Activated CD4-positive, alpha-beta T cell treated with anti-CD3 and anti-CD28 coated beads, Interleukin-2, Interleukin-4, amounts not matched to agents 100 ng/mL and 50 ng/mL, durations not matched to agents 16 hours and 8 hours (primary cell): ENCODE results near the gene PCSK2.

Experiments
- DNase-seq: peaks from one replicate; pipeline ENCODE4 v3.0.0-alpha.2; 2020; ENCODE audit warnings: low spot score

The PCSK2 gene

DNA sequence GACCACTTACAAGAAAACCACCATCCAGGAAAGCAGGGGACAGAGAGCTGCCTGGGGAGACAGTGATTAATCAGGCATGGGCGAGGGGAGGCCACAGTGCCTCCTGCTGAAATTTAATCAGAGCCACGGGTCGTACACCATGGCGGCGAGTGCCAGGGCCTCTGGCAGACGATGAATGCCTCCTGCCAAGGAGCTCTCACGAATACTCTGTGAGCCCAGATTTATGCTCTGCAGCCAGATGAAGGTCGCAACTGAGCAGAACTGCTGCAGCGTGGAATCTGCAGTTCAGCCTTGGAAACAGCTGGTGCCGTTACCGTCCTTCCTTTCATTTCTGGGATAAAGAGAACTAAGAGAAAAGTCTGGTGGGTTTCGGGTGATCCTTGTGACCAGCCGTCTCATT lies 218.7 kb downstream of the PCSK2 start:
- DNase-seq, result no peak

DNA sequence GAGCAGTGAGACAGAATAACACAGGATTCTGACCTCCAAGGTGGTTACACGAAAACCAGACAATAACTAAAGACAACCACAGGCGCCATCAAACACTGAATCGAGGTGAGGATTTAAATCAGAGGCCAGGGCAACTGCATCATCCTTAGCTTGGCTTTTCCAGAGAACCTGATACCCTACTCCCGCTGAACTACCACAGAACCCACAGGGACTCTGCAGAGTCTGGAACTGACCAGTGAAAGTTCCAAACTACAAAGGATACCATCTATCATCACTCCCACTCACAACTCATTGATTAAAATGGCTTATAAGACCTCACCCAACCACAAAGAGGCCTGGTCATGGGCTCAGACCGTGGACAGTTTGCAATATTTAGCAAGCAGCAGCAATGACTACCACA lies 219.3 kb downstream of the PCSK2 start:
- DNase-seq, result no peak

DNA sequence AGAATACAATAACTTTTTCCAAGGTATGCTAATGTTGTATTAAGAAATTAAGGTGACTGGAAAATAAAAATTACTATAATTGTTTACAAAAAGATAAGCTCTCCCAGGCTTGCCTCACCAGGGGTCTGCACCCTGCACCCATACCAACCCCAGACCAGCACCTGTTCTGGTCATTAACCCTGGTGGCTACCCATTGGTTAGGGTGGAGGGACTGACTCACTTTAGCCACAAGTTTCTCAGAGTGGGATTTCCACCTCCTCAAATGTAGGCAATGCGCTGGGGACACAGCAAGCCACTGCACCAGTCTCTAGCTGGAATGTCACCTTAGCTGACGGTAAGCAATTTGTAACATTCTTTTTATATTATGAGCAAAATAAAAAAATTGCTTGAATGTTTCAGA lies 221.2 kb downstream of the PCSK2 start:
- no peak for DNase-seq

DNA sequence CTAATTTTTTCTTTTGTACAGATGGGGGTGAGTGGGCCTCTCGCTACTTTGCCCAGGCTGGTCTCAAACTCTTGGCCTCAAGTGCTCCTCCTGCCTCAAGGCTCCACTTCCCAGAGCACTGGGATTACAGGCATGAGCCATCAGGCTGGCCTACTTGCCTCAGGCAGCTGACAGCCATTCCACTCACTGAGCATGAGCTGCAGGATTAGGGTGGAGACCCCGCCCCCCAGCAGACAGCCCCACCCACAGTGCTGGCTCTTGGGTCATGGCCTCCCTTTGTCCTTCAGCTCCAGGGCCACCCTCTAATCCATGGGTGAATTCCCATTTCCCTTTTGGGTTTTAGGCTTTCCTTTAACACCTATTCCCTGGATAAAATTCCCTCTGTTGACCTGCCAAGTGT lies 222.2 kb downstream of the PCSK2 start:
- DNase-seq, result no peak

DNA sequence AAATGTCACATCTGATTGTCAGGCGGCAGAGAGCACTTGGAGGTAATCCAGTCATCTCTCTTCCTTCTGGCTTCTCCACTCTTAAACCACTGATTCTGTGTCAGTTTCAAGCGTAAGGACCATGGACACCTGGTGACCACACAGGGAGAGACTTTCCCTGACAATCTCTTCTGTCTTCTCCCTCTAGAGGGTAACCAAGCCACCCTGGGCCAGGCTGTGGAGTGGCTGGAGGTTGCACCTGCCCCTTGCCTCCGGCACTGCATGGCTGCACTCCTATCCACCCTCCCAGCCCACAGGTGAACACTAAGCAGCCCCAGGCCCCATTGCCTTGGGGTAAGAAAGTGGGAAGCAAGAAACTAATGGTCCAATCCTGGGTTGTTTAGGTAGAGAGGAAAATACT lies 225.6 kb downstream of the PCSK2 start:
- DNase-seq, result no peak

DNA sequence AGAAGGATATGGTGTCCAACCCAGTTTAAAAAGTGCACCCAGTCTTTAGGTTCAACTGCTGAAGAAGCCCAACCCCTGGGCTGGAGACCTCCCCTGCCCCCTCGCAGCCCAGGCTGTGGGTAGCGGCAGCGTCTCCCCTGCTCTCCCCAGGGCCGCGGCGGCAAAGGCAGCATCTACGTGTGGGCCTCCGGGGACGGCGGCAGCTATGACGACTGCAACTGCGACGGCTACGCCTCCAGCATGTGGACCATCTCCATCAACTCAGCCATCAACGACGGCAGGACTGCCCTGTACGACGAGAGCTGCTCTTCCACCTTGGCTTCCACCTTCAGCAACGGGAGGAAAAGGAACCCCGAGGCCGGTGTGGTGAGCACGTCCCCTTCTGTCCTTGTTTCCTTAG lies 226.8 kb downstream of the PCSK2 start:
- DNase-seq, result no peak

DNA sequence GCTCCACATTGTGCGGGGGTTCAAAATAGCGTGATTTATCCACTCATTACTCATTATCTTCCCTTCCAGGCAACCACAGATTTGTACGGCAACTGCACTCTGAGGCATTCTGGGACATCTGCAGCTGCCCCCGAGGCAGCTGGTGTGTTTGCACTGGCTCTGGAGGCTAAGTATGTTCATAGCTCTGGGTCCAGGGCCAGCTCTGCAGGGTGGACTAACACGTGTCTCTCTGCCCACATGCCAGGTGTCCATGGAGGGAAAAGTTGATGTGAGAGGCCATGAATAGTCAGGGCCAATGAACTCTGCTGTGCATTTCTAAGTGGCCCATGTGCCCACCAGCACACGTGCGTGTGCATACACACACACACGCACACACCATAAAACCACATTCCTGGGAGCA lies 229.4 kb downstream of the PCSK2 start:
- DNase-seq, result no peak

DNA sequence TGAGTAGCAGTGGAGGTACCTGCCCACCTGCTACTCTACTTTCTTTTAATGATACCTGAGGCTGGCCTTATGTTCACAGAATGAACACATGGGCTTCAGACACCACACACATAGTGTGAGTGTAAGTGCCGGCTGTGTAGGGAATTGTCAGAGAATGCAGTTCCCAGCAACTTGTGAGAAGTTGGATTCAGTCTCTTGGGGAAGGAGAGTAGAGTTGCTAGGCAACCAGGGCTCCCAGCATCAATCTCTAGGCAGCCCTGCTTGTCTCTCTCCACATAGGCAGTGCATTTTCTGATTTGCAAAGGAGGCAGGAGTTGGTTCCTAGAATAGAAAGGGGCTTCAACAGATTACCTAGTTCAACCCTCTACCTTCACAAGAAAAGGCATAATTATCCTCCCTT lies 230.2 kb downstream of the PCSK2 start:
- DNase-seq, result no peak

DNA sequence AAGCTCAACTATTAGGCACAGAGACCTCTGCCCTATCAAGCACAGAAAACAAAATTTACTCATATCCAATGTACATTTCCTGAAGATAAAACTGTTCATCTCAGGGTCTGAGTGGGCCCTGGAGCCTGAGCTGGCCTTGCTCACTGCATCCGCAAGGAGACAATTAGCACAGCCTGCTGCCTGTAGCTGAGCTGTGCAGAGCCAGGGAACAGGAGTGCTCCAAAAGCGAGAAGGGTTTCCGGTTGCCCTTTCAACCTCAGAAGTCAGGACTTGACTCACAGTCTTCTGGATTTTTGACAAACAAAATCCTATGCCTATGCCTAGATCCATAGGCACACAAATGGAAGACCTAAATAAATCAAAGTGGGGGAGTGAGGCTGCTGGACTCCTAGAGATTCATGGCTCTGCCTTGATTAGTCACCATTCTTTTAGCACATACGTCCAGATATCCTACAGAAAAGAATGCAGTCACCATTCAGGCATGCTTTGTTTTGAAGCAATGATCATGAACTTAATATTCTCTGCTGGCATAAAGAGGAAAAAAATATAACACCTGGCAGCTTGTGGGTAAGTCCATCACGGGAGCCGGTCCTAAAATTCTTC lies 230.8 kb downstream of the PCSK2 start:
- no peak for DNase-seq

DNA sequence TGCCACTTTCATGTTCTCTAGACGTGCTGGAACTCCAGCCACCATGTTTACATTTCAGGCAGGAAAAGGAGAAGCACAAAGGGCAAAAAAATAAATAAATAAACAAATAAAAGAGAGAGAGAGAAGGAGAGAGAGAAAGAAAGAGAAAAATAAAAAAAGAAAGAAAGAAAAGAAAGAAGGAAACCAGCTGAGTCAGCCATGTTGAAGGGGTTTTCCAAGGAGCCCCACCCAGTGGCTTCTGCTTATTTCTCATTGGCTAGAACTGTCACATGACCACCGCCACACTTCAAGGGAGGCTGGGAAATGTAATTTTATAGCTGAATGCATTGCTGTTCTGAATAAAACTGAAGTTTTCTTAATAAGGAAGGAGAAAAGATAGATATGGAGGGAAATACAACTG lies 233.3 kb downstream of the PCSK2 start:
- no peak for DNase-seq

DNA sequence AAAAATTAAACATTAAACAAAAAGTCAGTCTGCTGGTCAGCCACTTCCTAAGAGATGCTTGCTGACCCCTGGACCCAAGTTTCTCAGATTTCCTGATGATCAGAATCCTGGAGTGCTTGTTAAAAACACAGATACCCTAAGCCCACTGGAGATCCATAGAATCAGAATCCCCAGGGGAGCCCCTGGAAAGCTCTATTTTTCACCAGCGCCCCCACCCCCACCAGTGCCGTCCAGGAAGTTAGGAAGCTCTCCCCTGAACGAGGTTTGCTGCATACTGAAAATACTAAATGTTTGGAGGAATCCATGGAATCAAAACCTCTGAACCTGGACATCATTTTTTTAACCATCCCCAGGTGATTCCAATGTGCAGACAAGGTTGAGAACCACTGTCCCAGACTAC lies 235.1 kb downstream of the PCSK2 start:
- DNase-seq, result no peak

DNA sequence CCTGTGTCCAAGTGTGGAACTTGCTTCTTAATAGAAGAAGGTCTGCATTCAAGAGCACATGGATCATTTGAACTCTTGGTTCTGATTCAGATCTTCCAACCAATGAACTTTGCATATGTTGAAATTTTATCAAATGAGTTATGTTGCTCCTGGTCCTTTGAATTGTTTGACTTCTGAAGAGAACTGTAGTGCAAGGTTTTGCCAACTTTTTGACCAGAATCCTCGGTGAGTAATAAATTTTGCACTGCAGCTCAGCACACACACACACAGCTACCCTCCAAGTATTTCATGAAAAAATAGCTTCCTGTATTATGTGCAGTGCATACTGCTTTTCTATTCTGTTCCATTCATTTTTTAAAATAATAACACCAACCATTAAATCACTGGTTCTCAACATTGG lies 236.9 kb downstream of the PCSK2 start:
- no peak for DNase-seq

DNA sequence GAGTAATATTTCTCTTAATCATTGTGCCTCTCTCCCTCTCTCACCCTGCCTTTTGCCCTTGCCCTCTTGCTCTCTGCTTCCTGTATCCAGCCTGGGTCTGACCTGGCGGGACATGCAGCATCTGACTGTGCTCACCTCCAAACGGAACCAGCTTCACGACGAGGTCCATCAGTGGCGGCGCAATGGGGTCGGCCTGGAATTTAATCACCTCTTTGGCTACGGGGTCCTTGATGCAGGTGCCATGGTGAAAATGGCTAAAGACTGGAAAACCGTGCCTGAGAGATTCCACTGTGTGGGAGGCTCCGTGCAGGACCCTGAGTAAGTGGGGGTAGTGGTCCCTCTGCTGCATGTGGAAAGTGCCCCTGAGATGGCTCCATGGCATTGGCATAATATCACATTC lies 238.4 kb downstream of the PCSK2 start:
- DNase-seq, result no peak

DNA sequence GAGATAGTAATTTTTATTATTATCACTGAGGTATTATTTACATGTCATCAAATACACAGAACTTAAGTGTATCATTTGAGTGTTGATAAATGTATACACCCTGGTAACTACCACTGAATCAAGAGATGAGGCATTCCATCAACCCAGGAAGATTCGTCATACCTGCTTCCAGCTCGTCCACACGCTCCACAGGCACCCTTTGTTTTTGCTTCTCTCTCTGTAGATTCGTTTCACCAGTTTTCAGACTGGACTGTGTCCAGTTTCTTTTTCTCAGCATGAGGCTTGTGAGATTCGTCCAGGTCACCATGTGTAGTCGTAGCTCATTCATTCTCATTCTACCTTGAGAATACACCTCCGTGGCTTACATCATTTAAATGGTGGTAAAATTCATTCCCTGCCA lies 239.8 kb downstream of the PCSK2 start:
- no peak for DNase-seq

DNA sequence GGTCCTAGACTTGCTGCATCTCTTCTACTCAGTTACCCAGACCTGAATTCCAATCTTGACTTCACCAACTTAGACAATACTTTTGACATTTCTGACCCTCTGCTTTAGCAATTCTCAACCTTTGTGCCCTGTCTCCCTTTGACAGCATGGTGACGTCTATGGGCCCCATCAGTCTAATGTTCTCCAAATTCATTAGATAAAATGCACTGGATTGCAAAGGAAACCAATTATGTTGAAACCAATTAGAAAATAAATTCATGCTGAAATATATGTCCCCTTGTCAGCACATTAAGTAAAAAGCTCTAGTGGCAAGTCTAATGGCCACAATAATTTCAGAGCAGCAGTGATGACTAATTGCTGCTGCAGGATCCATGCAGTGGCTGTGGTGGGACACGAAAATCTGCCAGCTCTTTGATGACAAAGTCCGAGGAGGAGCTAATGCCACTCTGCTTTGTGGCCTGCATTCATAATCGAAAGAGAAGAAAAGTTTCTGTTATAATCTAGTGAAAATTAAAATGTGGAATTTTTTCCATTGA lies 240.3 kb downstream of the PCSK2 start:
- DNase-seq, result no peak

DNA sequence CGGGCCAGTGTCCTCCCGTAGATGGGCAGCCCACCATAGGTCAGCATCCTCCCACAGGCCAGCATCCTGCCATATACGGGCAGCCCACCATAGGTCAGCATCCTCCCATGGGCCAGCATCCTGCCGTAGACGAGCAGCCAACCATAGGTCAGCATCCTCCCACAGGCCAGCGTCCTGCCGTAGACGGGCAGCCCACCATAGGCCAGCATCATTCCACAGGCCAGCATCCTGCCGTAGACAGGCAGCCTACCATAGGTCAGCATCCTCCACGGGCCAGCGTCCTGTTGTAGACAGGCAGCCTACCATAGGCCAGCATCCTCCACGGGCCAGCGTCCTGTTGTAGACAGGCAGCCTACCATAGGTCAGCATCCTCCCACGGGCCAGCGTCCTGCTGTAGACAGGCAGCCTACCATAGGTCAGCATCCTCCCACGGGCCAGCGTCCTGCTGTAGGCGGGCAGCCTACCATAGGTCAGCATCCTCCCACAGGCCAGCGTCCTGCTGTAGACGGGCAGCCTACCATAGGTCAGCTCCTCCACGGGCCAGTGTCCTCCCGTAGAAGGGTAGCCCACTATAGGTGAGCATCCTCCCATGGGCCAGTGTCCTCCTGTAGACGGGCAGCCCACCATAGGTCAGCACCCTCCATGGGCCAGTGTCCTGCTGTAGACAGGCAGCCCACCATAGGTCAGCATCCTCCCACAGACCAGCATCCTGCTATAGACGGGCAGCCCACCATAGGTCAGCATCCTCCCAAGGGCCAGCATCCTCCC lies 241.4 kb downstream of the PCSK2 start:
- DNase-seq, result no peak

DNA sequence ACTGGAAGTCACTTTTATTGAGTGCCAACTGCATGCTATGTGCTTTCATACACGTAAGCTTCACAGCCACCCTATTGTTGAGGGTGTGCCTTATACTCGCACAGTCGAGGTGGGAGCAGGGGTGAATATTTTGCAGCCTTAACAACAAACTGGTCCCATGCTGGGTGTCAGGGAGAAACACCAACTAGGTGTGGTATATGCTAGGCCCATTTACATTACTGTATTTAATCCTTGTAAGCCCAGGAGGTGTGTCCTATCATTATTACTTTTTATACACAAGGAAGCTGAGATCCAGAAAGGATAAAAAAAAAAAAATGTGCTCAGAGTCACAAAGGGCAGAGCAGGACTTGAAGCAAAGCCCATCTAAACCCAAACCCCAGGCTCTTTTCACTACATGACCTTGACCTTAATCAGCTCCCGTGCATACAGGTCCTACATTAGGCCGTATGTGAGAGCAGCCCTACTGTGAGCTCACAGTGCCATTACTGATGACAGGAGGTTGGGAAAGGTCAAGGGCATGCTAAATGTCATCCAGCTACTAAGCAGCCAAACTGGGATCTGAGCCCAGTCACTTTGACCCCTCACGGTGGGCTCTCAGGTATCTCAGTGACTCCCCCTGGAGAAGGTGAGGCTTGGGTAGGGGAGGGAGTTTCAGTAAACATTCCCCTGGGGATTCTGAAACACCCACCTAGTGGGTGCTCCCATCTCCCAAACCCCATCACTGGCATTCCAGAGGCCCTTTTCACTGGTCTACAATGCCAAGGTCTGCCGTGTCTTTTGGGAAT lies 242.6 kb downstream of the PCSK2 start:
- no peak for DNase-seq

DNA sequence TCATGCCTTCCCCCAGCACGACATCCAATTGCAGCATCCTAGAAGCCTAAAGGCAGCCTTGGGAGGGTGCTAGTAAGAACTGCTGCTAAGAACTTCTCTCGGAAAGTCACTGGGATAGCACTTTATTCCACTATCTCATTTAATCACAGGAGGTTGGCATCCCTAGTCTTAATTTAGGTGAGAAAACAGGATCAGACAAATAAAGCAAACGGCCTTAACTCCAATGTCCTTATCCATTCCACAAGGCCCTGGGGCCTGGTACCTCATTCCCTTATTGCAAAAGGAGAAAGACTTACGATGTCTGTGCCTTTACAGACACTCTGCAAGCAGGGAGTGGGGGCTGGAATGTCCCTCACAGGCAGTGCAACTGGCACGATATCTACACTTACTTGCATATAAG lies 243.7 kb downstream of the PCSK2 start:
- DNase-seq, result no peak

DNA sequence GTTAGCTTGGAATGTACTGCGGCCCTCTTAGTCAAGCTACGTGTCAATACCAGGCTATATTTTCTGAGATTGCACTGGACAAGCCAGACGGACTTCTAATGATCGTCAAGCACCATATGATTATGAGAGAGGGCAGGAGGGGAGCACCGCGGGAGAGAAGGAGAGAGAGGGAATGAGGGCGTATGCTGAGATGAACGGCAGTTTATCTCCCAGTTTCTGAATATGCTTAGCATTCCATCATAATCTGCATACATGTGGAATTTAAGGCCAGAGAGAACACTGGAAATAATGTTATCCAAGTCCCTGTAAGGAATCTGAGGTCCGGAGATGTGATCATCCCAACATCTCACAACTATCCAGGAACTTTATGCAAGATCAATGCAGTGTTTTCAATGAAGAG lies 244.1 kb downstream of the PCSK2 start:
- no peak for DNase-seq

DNA sequence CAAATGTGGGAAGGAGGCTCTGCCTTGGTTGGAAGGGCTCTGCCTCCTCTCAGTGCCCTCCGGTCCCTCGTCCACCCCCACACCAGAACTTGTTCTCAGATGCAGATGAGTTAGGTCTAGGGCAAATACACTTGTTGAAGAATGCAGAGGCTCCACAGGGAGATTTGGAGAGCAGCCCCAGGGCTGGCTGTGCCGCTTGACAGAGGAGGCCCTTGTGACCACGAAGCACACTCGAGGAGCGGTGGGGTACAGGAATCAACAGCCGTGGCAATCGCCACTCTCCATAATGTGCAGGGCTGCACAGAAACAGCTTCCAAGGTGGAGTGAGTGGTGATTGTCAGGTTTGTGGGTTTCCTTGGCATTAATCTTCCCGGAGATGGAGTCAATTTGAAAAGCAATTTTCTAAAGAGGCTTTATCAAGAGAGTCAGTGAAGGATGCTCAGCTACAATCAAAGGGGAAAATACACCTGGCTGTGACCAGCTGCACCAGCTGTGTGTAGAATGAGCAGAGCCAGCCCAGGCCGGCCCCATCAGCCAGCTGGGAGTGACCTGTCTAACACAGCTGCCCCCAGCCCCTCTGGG lies 244.9 kb downstream of the PCSK2 start:
- no peak for DNase-seq

DNA sequence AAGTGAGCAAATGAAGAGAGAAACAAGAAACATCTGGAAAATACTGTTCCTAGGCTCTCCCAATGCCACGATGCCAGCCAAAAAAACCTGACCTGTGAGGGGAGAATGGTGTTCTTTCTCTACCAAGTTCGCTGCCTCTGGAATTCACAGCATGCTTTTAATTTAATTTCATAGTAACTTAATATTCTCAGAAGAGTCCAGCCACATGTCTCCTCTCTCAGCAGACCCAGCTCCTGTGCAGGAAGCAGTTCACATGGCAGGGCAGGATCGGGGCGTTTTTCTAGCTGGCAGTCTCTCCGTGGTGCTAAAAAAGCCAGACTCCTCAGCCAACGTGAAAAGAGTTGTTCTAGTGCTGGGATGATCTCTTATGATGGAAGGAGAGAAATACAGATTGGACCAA lies 246.8 kb downstream of the PCSK2 start:
- DNase-seq, result no peak

DNA sequence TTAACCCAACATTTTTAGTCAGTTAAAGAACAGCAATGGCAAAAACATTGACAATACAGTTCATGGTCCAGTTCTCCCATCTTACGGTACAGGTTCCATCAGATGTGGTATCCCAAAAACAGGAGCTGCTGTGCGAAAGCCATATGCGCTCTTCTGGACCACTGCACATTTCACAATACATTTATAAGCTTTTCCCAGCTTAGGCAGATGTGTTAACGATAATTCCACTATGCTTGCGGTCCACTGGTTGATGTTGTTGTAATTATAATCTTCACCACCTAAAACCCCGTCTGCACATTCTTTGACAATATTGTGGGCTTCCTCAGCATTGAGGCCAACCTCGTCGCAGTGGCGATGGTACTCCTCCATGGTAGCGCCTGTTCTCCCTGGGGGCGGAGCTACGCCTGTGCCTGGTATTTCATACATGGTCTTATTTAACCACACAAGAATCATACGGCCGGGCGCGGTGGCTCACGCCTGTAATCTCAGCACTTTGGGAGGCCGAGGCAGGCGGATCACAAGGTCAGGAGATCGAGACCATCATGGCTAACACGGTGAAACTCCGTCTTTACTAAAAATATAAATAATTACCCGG lies 252.3 kb downstream of the PCSK2 start:
- DNase-seq, result no peak
